Lower leg skin (tissue), 4 donors: ENCODE measurements around the gene DUSP11. TPM values are rescaled to one million over a fixed set of nuclear protein-coding genes. Genes with fewer than 3 reads are reported as not detected.

Experiments
- DNase-seq, 2 donors: peaks; one replicate each; pipeline ENCODE4 v3.0.0-alpha.2; 2019; ENCODE audit warnings: low spot score in 2 of 2
- H3K4me3 ChIP-seq: fragments of 200-600 bp; sonication (generic); 2 replicates; pipeline ENCODE4 v1.5.1; 2017; ENCODE audit warnings: mild to moderate bottlenecking, low read depth; ENCODE audit not compliant: poor library complexity, severe bottlenecking
- POLR2A ChIP-seq, 2 donors: fragments of 450-650 bp; IDR thresholded peaks; one replicate each; pipeline ENCODE4 v1.6.1; 2016 to 2017; ENCODE audit warnings: antibody characterized with exemption in 2 of 2, mild to moderate bottlenecking in 1 of 2, moderate library complexity in 1 of 2
- WGBS, 2 donors: methylation state at CpG; one replicate each; pipeline ENCODE4 v1.1.5; 2018; 5-methylcytosine and 5-hydroxymethylcytosine counted together
- intact Hi-C: fragments of 100-400 bp; cut with DNase I; formaldehyde crosslinking; loops from one replicate; pipeline ENCODE4 v1.15.0; 2023; ENCODE audit warnings: low total_unique reads
- total RNA-seq, 4 donors: library from RNA; depleted of rRNA; stranded (reverse); fragments of >200 nt; gene quantifications; one replicate each; pipeline ENCODE4 v1.1.0, GENCODE V29; 2016
- TF ChIP-seq, protein P1 (sequence below), 3 donors: fragments of 450-650 bp; IDR thresholded peaks; one replicate each; pipeline ENCODE4 v1.5.1; 2016; ENCODE audit warnings: antibody characterized with exemption in 3 of 3, mild to moderate bottlenecking in 3 of 3, moderate library complexity in 2 of 3

DUSP11 gene
- total RNA-seq, 4 donors from 2014 or later = 40.6 to 53.7 (median 41.9) TPM

DNA sequence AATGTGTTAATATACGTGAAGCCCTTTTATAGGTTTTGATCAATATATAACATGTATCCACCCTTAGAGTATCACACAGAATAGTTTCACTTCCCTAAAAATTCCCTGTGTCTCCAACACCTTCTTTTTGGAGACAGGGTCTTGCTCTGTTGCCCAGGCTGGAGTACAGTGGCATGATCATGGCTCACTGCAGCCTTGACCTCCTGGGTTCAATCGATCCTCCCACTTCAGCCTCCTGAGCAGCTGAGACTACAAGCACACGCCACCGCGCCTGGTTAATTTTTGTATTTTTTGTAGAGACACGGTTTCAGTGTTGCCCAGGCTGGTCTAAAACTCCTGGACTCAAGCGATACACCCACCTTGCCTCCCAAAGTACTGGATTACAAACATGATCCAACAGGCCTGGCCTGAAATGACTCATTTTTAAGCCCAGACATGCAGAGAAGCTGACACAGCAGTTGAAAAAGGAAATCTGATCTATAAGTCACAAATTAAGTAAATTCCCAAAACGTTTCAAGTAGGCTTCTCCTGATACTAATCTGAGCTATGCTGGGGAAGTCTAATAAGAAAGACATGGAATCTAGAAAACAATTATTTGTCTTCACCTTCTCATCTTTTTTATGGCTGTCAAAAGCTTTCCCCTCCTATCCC lies 2.9 kb downstream of the DUSP11 start:
- intact Hi-C loops = no loop called here

DNA sequence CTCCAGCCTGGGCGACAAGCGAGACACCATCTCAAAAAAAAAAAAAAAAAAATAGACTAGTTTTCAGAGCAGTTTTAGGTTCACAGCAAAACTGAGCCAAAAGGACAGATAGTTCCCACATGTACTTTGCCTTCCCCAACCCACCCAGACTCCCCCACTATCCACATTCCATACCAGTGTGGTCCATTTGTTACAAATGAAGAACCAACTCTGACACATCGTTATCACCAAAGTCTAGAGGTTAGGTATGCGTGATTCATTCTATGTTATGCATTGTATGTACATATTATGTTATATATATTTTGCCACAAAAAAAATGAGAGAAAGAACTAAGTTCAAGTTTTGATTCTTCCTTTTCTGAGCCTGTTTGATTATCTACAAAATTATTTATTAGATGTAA lies 3.5 kb downstream of the DUSP11 start:
- WGBS, 2 donors = 95% methylated on average over 4 of the region's 4 CpGs
- DNase-seq = no peak
- TF ChIP-seq, protein P1, sequence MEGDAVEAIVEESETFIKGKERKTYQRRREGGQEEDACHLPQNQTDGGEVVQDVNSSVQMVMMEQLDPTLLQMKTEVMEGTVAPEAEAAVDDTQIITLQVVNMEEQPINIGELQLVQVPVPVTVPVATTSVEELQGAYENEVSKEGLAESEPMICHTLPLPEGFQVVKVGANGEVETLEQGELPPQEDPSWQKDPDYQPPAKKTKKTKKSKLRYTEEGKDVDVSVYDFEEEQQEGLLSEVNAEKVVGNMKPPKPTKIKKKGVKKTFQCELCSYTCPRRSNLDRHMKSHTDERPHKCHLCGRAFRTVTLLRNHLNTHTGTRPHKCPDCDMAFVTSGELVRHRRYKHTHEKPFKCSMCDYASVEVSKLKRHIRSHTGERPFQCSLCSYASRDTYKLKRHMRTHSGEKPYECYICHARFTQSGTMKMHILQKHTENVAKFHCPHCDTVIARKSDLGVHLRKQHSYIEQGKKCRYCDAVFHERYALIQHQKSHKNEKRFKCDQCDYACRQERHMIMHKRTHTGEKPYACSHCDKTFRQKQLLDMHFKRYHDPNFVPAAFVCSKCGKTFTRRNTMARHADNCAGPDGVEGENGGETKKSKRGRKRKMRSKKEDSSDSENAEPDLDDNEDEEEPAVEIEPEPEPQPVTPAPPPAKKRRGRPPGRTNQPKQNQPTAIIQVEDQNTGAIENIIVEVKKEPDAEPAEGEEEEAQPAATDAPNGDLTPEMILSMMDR (IDR thresholded peaks at IDR 0.05) = no peak
- no peak for TF ChIP-seq POLR2A (IDR thresholded peaks at IDR 0.05)
- no peak overlapping the region for H3K4me3 ChIP-seq
- intact Hi-C loops = no loop called here

More for the DNA sequence above, 2.9 kb downstream of the DUSP11 start:
- TF ChIP-seq, protein P1 (IDR thresholded peaks at IDR 0.05) = no peak
- TF ChIP-seq POLR2A (IDR thresholded peaks at IDR 0.05) = no peak
- H3K4me3 ChIP-seq = no peak overlapping the region
- 63 to 65% methylated on average over 8 of the region's 8 CpGs for WGBS, 2 donors
- no peak for DNase-seq

DNA sequence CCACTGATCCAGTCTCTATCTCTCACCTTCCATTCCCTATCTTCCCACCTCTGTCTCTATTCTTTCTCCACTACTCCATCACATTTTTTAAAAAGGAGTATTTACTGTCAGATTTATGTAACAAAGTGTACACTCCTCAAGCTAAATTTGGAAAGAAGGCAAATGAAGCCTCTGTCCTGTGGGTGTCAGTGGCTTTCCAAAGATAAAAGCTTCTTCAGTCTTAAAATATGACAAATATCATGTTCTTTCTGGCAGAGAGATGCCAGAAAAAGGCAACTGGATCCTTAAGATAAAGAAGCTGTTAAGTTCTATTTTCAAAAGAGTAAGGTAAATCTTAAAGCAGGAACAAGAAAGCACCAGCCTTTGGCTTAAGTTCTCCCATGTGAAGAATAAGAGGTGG lies 7.1 kb downstream of the DUSP11 start:
- no peak for DNase-seq
- no peak for TF ChIP-seq POLR2A (IDR thresholded peaks at IDR 0.05)
- TF ChIP-seq, protein P1 (IDR thresholded peaks at IDR 0.05) = no peak
- intact Hi-C loops = no loop called here
- no peak overlapping the region for H3K4me3 ChIP-seq

DNA sequence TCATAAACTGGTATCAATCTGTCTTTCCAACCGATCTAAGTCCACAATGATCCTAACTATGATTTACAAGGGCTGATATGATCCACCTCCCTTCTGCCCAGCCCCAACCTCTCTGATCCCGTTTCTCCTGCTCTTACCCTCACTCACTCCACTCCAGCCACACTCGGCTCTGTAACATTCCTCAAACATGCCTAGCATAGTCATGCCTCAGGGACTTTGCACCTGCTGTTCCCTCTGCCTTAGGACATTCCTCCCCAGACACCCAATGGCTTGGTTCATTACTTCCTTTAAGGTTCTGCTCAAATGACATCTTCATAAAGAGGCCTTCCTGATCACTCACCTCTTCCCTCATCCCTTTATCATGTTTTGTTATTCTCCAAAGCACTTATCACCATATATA lies 9.2 kb downstream of the DUSP11 start:
- 83 to 90% methylated on average over 3 of the region's 3 CpGs for WGBS, 2 donors
- TF ChIP-seq, protein P1 (IDR thresholded peaks at IDR 0.05) = no peak
- TF ChIP-seq POLR2A (IDR thresholded peaks at IDR 0.05) = no peak
- H3K4me3 ChIP-seq = no peak overlapping the region
- intact Hi-C loops = no loop called here
- DNase-seq = no peak

DNA sequence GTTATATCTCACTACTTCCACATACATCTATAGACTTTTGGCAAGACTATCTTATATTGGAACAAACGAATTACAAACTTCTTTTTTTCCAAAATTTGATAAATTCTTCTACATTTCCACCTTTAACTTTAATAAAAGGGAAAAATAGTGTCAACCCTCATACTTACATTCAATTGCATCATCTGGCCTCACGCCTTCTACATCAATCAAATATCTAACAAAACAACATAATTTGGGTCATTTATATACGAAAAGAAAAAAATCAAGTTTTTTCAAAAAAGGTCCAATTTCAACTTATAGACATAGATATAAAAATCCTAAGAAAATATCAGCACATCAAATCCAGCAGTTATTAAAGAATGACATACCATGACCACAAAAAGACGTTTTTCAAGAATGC lies 12.9 kb downstream of the DUSP11 start:
- intact Hi-C loops = no loop called here
- TF ChIP-seq, protein P1 (IDR thresholded peaks at IDR 0.05) = no peak
- TF ChIP-seq POLR2A (IDR thresholded peaks at IDR 0.05) = no peak
- no peak for DNase-seq
- WGBS, 2 donors = 91% methylated on average over 4 of the region's 4 CpGs
- no peak overlapping the region for H3K4me3 ChIP-seq

DNA sequence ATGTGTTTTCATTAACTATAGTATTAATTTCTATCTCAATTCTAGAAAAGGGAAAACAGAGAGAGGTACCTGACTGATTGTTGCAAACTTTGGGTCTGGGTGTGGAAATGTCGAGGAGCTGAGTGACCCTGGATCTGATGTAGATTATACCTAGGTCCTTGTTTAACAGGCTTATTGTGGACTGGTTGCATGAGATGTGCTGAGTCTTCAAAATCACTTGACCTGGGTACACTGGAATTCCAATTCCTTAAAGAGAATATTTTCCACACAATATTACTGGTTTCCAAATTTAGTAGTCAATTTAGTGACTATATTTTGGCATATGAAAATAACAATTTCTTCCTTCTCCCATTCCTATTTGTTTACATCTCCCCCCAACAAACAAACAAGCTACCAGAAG lies 13.6 kb downstream of the DUSP11 start:
- WGBS, 2 donors = 91 to 93% methylated on average over 1 of the region's 1 CpG
- intact Hi-C loops = no loop called here
- no peak for TF ChIP-seq POLR2A (IDR thresholded peaks at IDR 0.05)
- TF ChIP-seq, protein P1 (IDR thresholded peaks at IDR 0.05) = no peak
- no peak for DNase-seq
- H3K4me3 ChIP-seq = no peak overlapping the region
